ENCODE results near the gene NEK7.

The NEK7 gene

DNA sequence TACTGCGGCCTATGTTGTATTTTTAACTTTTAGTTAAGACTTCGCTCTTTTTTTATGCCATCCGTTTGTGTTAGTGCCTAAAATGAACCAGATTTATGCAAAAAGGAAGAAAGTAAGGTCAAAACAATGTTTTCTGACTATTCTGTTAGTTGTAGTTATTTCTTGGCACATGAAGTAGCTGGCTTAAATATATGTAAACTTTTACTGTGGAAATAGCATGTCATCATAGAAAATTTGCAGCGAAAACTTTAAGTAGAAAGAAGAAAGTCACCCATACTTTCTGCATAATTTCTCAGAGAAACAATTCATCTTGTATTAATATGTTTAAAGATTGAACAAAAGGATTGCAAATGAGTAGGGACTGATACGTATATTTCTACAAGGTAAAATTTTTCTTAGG, 106.4 kb downstream of the NEK7 start:
- DNase-seq = no peak

DNA sequence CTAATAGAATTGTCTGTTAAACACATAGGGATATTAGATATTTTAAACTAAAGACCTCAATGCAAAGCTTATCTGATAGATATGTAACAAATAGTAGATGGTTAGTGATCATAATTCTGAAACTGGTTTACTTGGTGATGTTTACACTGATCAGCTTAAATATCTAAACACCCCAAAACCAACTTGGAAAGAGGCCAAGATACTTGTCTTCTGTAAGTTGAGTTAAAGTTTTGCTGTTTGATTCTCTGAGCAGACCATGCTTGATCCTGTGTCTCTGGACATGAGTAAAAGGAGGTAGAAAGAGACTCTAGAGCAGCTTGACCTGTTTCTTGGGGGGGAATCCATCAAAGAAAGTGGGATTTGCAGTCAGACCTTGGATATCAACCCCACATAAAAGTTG, 107.5 kb downstream of the NEK7 start:
- DNase-seq = no peak

DNA sequence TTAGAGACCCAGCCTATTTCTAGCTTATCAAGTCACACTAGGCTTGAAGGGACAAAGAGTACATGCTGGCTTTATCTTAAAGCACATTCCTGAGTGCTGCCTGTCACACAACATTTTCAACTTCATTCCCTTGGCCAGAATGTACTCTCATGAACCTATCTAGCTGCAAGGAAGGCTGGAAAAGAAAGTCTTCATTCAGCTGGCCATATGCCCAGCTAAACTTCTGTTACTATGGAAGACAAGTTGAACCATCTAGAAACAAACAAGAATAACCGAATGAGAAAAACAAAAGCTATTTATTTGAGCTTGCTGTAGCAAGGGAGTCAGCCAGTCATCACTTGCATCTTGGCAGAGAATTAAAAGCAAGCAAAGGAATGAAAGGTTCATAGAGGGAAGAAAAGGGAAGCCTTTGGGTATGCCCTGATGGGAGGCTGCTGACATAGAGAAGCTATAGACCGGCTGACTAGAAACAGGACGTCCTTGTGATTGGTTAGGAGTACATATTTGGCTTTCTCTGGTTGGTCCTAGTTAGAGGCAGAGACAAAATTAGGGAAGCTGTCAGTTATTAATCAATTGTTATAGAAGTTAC, 108.4 kb downstream of the NEK7 start:
- no peak for DNase-seq

DNA sequence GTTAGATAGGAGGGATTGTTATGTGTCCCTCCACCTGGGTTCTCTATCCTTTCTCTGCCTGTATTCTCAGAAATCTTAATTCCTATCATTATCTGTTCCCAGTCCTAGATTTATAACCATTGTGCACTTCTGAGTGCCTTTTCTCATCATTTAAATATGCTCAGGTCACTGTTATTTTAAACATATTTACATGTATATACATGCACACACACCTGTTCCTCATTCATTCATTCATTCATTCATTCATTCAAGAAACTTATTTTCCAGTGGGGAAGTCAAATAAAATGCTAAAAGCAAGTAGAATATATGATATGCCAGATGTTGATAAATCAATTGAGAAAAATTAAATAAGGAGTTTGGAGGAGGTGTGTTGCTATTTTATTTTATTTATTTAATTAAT, 110.3 kb downstream of the NEK7 start:
- DNase-seq = no peak

DNA sequence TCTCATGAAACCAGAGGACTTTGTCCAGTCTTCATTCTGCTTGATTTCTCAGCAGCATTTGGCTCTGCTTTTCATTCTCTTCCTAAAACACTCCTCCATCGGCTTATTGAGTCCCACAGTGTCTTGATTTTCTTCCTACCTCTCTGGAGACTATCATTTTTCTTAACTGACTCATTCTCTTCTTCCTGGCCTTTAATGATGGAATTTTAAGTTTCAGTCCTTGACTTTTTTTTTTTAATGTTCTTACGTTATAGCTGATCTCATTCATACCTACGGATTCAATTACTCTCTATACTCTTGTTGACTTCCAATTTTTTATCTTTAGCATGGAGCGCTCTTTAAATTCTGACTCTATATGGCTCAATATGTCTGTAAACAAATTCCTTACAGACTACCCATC, 111.1 kb downstream of the NEK7 start:
- DNase-seq = no peak

DNA sequence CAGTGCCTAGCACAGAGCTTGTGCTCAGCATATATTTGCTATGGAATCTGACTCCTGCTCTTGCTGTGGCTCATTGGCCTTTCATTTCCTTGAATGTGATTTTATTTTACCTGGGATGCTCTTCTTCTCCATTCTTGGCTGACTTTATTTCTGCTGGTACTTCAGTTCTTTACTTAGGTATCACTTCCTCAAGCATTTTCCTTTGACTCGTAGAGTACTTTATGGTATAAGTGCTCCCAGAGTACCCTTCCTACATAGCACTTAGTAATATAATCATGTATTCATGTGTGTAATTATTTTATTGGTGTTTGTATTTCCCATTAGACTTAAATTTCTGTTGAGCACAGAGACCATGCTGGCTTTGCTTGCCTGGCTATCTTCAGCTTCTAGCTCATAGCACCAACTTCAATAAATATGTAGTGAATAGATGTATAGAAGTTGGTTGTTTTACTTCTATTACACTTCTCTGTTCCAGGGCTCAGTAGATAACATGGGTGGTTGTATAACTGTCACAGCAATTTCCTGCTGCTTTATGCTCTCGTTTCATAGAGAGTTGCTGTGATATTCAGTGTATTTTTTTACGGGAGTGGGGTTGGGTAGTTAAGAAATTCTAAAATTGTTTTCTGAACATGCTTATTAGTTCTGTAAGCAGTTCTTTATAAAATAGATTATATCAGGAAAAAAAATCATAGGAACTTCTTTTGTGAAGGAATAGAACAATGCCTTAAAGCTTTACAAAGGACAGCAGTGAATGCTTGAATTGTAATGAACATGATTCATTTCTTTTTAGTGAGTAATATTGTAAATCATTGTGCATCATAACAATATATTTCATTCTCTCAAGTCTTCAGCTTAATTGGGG, 112.2 kb downstream of the NEK7 start:
- DNase-seq = no peak

DNA sequence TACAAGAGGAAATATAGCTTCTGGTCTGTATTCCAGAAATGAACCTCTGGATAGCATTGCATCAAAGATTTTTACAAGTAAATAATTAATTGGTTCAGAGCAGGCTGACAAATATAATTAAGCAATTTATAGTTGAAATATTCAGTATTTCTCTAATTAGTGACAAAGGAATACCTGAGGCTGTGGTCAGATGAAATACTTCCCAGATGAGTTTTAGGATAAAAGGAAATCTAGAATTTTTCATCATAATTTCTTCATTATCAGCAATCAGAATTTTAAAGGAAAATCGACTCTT, 112.8 kb downstream of the NEK7 start:
- DNase-seq = no peak

DNA sequence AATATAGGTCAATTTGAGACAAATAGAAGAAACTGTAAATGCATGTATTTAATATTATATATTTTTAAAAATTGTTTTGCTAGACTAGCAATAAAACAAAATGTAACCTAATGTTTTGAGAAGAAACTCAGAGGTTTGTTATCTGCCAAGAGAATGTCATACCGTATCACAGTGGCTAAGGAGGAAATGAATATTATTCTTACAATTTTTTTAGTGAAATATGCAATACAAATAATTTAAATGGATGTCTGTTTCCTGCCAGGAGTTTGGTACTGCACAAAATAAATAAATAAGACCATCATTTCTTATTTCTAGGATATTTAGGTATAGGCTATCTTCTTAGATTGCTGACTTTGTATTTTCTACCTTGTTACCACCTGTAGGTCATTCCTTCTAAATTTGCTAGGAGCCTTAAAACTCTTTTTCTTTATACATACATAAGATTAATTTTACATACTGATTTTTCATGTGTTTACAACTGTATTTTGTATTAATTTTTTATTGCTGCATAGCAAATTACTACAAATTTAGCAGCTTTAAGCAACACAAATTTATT, 113.6 kb downstream of the NEK7 start:
- DNase-seq = no peak

DNA sequence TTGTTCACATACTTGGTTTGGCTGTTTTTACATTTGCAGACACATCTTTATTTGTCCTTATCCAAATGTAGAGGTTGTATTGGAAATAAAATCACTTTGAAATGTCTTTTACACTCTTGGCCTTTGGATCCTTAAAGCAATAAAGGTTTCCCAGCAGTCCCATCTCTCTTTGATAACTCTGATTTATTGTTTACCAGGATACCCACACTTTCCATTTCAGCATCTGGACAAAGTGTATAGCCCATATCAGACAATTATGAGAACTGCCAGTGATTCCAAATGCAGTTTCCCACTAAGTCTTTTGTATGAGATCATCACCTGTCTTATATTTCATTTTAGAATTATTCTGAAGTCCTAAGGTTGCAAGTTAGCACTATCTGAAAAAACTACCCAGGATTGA, 114.7 kb downstream of the NEK7 start:
- DNase-seq = no peak

DNA sequence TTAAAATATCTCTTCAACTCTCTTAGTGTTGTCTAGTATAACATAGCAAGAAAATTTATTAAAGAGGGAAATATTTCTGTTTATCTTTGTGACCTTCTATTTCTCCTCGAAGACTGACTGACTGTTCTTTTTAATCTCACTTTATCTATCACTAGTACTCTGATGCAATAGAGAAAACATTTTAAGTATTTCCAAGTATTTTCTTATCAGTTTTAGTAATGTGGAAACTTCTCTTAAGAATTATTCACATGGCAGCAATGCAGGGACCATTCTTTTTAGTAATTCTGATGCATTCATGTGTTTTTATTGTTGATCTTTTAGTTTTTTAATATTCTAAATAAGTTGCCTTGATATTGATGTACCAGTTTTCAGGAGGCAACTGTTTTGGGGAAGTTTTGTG, 115.7 kb downstream of the NEK7 start:
- DNase-seq = no peak

DNA sequence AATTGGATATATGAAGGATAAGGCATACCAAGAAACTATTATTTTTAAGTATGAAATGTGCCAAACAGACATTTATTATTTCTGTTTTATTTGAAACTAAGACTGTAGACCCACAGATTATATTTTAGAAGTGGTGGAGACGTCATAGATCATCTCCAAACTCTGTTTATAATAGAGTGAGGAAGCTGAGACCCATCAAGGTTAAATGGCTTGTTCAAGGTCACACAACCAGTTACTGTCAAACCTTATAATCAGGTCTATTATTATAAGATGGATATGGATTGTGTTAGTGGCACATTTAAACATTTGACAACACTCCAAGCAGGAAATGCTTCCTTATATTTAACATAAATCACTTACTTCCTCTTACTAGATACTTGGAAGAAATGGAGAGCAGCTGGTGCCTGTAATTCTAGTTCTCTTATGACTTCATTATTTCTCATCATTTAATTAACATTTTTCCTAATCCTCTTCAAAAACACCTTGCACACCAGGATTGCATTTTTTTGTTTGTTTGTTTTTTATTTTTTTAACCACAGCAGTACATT, 117.0 kb downstream of the NEK7 start:
- no peak for DNase-seq

DNA sequence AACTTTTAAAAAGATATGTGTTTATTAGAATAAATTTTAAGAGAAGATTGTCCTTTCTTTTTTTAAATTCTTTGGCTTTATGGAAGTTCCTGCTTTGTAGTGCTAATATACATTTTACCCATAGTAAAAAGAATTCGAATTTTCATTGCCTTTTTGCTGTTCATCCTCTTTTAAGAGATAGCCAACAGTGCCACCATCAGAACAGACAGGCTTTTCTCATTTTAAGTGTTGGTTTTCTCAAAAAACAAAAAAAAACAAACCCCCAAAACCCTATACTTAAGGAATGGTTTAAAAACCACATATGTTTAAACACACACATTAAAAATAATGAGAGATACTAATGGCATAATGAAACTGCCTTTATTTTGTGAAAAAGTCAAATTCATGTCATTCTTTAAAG, 118.8 kb downstream of the NEK7 start:
- DNase-seq = no peak

DNA sequence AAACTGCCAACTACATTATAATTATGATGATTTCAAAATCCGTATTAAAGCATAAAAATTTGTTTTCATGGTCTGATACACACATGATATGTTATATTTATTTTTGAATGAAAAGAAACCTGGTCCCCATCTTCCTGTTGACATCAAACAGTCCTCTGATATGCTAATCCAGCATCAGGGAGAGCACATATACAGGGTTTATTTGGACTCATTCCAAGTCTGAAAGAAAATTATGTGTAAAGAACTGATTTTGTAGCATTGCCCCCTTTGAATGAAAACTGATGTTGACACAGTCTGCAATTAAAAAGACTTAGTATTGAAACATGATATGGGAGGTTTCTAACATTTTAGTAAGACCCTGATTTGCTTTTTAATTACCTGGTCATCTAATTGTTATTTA, 119.4 kb downstream of the NEK7 start:
- DNase-seq = peak; percentile 30

DNA sequence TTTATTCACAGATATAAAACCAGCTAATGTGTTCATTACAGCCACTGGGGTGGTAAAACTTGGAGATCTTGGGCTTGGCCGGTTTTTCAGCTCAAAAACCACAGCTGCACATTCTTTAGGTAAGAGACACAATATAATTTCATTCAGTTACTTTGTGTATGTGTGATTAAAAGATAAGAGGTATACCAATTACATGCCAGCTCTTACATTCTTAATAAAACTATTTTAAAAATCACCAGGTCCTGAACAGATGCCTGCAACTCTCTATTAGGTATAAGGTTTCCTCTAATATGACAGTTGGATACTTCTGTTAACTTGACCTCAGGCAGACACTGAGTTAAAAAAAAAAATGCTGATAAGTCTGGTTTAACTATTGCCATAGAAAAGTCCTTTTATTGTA, 122.1 kb downstream of the NEK7 start:
- peak; percentile 68 for DNase-seq

DNA sequence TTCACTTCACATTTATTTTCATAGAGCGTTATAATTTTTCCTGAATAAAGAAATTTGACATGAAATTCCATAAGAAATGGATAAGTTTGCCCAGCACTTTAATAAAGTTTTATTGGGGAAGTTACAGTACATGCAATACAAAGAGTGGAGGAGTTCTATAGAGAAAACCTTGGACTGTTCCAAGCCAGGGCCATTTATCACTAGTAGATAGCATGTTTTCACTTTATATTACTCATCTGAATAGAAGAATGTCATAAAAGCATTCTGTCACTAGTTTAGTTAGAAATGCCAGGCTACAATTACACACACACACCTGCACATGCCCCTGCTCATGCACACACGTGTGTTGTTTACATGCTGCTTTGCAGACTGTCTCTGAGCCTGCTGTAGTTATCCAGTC, 123.3 kb downstream of the NEK7 start:
- DNase-seq = no peak

DNA sequence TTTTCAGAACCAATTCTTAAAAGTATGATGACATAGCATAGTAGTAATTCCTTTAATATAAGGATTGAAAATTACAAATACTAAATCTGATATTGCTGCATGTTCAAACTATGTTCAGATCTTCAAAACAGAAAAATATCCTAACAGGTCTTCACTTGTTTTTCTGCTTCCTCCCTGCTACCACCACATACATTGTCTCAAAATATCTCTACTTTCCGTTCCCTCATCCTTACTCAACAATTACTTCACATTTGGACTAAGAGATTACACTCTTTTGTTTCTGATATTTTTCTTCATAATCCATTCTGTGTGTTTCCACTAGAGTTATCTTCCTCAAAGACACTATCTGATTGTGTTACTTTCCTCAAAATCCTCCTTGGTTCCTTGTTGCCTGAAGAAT, 125.1 kb downstream of the NEK7 start:
- no peak for DNase-seq

DNA sequence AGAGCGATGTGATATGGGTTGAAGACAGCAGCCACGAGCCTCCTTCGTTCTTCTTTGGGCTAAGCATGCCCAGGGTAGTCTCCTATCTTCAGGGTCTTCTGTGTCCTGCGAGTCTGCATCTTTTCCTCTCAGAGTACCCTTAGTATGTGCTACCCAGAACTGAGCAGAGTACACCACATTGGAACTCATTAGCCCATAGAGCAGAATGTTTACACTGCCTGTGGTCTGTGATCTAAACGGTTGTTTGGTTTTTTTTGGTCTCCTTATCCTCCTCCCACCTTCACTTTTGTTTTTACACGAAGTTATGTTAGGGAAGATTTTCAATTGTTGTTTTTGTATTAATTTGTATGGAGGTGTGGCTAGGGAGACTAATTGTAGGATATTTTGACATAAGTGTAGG, 126.4 kb downstream of the NEK7 start:
- no peak for DNase-seq

DNA sequence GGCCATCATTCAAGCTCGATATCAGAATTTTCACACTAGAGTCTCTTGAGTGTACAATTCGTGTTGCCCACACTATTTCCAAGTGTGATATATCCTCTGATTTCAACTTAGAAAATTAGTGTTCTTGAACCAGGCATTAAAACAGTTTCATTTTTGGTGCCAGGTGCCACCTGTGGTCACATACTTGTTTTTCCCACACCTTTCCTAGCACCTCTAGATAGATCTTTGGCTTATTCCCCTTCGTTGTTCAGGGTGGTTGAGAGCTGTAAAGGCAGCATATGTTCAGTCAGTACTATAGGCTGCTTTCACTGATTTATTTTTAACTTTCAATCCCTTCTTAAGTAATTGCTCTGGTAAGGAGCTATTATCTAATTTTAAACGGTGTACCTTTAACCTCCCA, 131.1 kb downstream of the NEK7 start:
- peak; percentile 21 for DNase-seq

DNA sequence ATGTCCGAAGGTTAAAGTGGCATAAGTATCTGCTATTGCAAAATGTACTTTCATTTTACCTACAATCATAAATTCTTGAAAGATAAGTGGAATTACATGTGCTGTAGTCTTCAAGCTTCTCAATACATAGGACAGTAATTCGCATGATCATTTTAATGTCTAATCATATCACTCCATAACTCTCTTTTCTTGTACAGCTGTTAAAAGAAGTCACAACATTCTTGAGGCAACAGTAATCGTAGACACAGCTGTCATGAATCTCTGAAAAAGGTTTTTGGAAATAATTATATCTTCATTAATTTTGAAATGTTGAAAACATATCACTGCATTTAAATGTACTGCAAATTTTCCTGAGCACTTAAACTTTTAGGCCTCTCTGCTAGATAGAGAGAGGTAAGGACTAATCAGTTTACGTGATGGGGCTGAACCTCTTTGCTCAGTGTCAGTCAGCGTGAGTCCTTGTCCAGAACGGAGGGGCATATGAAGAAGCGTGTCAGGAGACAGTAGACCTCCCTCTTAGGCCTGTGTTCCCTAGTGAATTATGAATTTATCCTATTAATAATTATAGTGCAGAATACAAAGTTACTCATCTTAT, 133.4 kb downstream of the NEK7 start:
- DNase-seq = no peak

DNA sequence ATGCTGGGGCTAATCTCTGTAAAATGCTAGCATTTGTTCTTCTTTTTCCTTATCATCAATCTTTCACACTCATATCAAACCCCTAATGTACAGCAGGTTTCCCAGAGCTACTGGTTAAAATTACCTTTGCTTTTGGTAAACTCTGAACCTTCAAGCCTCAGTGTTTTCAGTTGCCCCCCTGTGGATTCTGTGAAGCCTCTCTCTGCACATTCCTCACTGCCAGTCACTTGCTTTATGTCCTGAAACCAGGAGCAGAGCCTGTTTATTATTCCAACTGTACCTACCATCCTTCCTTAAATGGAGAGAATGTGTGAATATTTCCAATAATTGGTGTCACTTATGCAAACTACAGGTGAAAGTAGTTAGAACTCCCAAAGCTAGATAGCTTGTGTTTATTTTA, 134.2 kb downstream of the NEK7 start:
- DNase-seq = no peak

DNA sequence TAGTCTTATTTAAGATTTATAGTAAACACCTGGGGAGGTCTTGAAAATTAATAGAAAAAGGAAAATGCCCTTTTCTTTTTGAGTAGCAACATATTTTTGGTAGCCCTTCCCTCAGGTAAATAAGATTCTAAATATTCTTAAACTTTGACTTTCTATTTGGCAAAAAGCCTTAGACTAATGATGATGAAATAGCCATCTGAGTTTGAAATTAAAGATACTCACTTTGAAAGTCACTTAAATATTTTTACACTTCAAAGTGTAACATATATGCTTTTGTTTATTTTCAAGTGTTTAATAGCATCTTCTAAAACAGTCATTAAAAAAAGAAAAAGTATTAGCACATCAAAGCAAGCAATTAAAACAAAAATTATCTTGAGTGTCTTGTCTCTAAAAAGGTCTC, 135.1 kb downstream of the NEK7 start:
- DNase-seq = no peak

DNA sequence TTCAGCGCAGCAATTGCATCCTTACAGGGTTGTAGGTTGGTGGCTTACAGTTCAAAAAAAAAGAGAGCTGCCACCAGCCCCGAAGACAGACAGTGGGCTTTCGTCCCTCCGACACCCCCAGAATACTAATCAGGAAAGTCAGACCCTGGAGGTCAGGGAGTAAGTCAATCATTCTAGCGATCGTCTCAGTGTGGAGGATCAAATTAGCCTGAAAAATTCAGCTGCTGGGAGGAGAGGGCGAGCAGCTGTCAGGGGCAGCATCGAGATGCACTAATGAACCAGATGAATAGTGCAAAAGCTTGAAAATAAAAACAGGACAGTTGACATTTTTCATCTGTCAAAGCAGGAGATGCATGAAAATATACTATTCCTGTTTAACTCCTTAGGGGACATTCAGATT, 138.4 kb downstream of the NEK7 start:
- peak; percentile 51 for DNase-seq

DNA sequence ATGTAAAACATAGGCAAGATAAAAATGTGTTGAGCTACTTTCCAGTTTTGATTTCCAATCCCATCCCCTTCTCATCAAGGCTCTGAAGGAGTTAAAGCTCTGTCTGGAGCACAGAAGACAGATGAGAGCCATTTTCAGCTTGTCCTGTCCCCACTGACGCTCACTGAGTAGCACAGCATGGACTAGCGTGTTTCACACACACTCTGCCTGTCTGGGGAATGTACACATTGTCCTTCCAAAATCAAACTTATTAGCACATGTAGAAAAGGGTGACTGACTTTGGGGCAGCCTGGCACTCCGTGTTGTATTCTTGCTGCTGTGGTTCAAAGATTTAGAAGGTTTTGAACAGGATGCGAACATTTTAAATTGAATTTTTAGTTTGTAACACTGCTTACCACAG, 139.2 kb downstream of the NEK7 start:
- no peak for DNase-seq

DNA sequence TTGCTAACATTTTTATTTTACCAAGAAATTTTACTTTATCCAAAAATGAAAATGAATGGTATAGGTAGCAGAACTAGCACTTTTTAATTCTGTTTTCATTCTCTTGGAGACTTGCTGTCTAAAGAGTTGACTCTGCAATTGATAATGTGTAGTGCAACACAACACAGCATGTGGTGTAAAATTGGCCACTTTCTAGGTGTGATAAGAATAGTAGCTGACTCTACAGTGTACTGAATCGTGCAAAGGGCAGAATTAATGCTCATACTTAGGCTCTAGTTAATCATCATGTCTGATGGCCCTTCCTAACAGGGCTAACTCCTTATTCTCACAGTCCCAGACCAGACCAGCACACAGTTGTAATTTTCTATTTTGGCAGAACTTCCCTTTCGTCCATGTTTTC, 140.5 kb downstream of the NEK7 start:
- no peak for DNase-seq

Measured in NCI-H2171 treated with DMSO at 0.1 percent for 48 hours (cell line).